Neural crest cell (in vitro differentiated cells): ENCODE results near the gene EGFL7. TPM values are rescaled to one million over a fixed set of nuclear protein-coding genes. Genes with fewer than 3 reads are reported as not detected.

Experiments used
- DNase-seq: peaks from one replicate; pipeline ENCODE4 v3.0.0; 2021; ENCODE audit warnings: low read depth, mixed read lengths, low spot score
- H3K27ac Mint-ChIP-seq: one replicate; pipeline ENCODE4 v1.8.0; 2021; ENCODE audit warnings: mild to moderate bottlenecking, mixed read lengths; ENCODE audit not compliant: unreplicated experiment
- H3K27me3 Mint-ChIP-seq: 2 replicates; pipeline ENCODE4 v1.8.0; 2021; ENCODE audit warnings: low read depth, mild to moderate bottlenecking, mixed read lengths
- H3K36me3 Mint-ChIP-seq: 2 replicates; pipeline ENCODE4 v1.8.0; 2021; ENCODE audit warnings: low read depth, mild to moderate bottlenecking, mixed read lengths
- H3K4me1 Mint-ChIP-seq: 2 replicates; pipeline ENCODE4 v1.8.0; 2021; ENCODE audit warnings: mixed read lengths
- H3K4me3 Mint-ChIP-seq: one replicate; pipeline ENCODE4 v1.8.0; 2021; ENCODE audit warnings: mild to moderate bottlenecking, mixed read lengths
- H3K9me3 Mint-ChIP-seq: 2 replicates; pipeline ENCODE4 v1.8.0; 2021; ENCODE audit warnings: mixed read lengths
- total RNA-seq: library from RNA; stranded (reverse); gene quantifications from 2 replicates; pipeline ENCODE4 v1.2.1, GENCODE V29; 2021
- TF ChIP-seq, protein P1 (sequence below): fragments of 200-600 bp; sonication (generic); conservative IDR thresholded peaks from 2 replicates; pipeline ENCODE4 v1.5.0; 2021; ENCODE audit warnings: antibody characterized with exemption, mild to moderate bottlenecking

Gene EGFL7
- total RNA-seq, 1 donor from 2014 or later = 14.1 TPM

DNA sequence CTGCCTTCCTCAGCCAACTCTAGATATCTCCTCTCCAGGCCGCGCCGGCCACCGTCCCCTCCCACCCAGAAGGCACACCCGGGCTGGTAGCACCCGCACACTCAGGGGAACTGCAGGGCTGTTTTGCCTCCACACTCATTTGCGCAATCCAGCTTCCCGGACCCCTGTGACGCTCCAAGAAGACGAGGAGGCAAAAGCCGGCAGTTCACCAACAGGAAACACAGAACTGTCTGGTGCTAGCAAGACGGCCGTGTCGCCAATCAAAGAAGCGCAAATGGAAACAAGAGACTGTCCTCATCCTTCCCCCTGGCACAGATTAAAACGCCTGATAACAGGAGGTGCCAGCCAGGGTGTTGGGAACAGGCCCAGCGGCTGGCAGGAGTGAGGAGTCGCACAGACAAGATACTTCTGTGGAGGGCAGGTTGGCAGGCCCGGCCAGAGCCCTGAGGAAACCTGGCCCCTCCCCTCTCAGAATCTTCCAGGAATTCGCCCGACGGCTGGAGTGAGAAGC, 16.8 kb downstream of the EGFL7 start:
- Mint-ChIP-seq H3K36me3 (no peaks in the 10 kb centered on the region), H3K4me1 (peaks cover 10% of the 10 kb centered on the region), H3K4me3 (no peak overlapping the region), H3K27ac (no peak overlapping the region), H3K9me3 (no peaks in the 10 kb centered on the region), H3K27me3 (no peaks in the 10 kb centered on the region)
- TF ChIP-seq, protein P1, sequence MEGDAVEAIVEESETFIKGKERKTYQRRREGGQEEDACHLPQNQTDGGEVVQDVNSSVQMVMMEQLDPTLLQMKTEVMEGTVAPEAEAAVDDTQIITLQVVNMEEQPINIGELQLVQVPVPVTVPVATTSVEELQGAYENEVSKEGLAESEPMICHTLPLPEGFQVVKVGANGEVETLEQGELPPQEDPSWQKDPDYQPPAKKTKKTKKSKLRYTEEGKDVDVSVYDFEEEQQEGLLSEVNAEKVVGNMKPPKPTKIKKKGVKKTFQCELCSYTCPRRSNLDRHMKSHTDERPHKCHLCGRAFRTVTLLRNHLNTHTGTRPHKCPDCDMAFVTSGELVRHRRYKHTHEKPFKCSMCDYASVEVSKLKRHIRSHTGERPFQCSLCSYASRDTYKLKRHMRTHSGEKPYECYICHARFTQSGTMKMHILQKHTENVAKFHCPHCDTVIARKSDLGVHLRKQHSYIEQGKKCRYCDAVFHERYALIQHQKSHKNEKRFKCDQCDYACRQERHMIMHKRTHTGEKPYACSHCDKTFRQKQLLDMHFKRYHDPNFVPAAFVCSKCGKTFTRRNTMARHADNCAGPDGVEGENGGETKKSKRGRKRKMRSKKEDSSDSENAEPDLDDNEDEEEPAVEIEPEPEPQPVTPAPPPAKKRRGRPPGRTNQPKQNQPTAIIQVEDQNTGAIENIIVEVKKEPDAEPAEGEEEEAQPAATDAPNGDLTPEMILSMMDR = no peak
- DNase-seq = no peak

DNA sequence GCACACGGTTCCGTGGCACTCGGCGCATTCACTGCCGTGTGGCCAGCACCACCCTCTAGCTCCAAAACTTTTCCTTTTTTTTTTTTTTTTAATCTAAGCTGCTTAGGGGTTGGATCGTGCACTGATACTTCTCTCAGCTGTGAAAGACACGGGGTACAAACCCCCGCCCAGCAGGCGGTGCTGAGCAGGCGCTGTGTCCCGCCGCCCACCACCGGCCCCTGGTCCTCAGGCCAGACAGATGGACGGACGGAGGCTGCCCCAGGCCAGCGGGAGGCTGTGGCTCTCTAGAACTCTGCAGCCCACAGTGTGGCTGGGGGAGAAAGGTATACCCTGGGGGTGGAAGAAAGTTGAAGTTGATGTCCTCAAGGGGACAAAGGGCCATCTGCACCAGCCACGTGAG, 18.3 kb downstream of the EGFL7 start:
- TF ChIP-seq, protein P1 = no peak
- Mint-ChIP-seq H3K4me3 (no peak overlapping the region), H3K27me3 (peaks cover 3% of the 10 kb centered on the region), H3K9me3 (no peaks in the 10 kb centered on the region), H3K4me1 (peaks cover 10% of the 10 kb centered on the region), H3K27ac (no peak overlapping the region), H3K36me3 (no peaks in the 10 kb centered on the region)
- DNase-seq = no peak

DNA sequence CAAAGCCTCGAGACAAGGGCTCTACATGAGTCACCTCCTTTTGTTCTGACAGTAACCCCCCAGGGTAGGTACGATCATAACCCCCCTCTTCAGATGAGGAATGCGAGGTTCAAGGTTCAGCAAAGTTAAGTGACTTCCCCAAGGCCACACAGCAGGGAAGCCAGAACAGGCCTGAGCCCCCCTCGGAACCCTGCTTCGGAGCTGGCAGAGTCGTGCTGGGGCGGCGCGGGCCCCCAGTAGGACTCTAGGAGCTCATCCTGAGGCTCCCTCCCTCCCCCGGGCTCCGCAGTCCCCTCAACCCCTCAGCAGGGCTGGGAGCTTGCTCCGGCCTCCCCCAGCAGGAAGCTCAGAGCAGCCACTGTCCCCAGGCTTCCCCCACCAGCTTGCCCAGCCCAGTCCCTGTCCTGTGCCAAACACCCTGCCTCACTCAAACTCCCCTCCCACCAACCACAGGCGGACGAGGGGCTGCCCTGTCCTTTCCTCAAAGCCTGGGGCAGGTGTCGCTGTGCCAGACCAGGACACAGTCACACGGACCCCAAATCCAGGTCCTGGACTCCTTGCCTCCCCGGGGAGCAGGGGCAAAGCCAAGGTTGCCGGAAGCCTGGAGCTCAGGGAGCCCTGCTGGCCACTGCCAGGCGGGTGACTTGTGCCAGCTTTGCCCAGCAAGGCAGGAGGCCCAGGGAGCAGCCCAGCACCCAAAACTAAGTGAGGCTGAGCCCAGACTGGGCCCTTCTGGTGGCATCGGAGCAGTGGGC, 19.4 kb downstream of the EGFL7 start:
- Mint-ChIP-seq H3K4me3 (no peak overlapping the region), H3K9me3 (no peaks in the 10 kb centered on the region), H3K36me3 (no peaks in the 10 kb centered on the region), H3K27ac (no peak overlapping the region), H3K4me1 (peaks cover 10% of the 10 kb centered on the region), H3K27me3 (peaks cover 8% of the 10 kb centered on the region)
- no peak for DNase-seq
- TF ChIP-seq, protein P1 = no peak

DNA sequence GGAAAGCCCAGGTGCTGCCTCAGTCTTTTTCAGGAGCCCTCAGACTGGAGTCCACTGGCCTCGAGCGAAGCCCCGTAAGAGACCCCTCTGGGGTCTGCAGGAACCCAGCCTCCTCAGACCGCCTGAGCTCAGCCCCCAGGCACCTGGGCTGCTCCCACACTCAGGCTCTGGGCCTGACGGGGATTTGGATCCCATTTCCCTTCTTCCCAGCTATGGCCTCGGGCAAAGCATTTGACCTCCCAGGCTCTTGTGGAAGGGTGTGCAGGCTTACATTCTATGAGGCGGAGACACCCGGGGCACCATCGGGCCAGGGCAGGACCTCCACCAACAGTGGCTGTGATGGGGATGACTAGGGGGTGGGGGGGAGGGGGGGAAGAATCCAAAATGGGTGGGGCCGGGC, 20.0 kb downstream of the EGFL7 start:
- TF ChIP-seq, protein P1 = no peak
- Mint-ChIP-seq H3K36me3 (no peaks in the 10 kb centered on the region), H3K9me3 (no peaks in the 10 kb centered on the region), H3K4me1 (peaks cover 10% of the 10 kb centered on the region), H3K4me3 (no peak overlapping the region), H3K27ac (no peak overlapping the region), H3K27me3 (peaks cover 8% of the 10 kb centered on the region)
- DNase-seq = no peak

DNA sequence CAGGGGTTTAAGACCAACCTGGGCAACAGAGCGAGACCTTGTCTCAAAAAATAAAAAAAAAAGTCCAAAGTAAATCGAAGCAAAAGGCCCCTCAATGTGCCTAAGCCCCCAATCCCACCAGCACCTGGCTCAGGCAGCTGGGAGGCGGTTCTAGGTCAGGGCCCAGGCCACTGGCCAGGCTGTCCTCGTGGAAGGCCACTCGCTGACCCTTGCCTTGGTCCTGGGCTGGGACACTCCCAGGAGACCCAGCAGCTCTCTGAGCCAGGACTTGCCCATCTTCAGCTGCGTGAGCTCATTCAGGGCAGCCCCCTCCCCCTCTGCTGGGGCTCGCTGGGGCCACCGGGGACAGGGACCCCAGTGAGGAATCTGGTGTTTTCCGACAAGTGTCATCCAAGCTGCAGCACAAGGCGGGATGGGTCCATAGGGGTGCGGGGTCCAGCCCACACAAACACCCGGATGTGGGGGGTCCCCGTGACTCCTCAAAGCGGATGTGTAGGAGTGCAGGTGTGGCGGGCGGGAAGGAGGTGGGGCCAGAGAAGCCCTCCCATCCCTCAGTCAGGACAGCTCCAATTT, 20.5 kb downstream of the EGFL7 start:
- peaks cover 10% of the 10 kb centered on the region for H3K4me1 Mint-ChIP-seq
- peaks cover 12% of the 10 kb centered on the region for H3K27me3 Mint-ChIP-seq
- DNase-seq = no peak

More for the DNA sequence above, 20.5 kb downstream of the EGFL7 start:
- Mint-ChIP-seq H3K36me3 (no peaks in the 10 kb centered on the region), H3K27ac (no peak overlapping the region), H3K9me3 (no peaks in the 10 kb centered on the region), H3K4me3 (no peak overlapping the region)
- TF ChIP-seq, protein P1 = no peak
